K562 treated with DMSO at 1 percent for 48 hours (cell line): ENCODE results near the gene MST1R. TPM values are rescaled to one million over a fixed set of nuclear protein-coding genes. Genes with fewer than 3 reads are reported as not detected.

ENCODE experiments used
- total RNA-seq: library from RNA; unstranded; fragments of 300-600 nt; gene quantifications from 2 replicates; pipeline ENCODE4 v1.2.3, GENCODE V29; 2022; ENCODE audit warnings: low replicate concordance; ENCODE audit errors: extremely low read depth

The MST1R gene
- total RNA-seq: not detected in 2 replicates

DNA sequence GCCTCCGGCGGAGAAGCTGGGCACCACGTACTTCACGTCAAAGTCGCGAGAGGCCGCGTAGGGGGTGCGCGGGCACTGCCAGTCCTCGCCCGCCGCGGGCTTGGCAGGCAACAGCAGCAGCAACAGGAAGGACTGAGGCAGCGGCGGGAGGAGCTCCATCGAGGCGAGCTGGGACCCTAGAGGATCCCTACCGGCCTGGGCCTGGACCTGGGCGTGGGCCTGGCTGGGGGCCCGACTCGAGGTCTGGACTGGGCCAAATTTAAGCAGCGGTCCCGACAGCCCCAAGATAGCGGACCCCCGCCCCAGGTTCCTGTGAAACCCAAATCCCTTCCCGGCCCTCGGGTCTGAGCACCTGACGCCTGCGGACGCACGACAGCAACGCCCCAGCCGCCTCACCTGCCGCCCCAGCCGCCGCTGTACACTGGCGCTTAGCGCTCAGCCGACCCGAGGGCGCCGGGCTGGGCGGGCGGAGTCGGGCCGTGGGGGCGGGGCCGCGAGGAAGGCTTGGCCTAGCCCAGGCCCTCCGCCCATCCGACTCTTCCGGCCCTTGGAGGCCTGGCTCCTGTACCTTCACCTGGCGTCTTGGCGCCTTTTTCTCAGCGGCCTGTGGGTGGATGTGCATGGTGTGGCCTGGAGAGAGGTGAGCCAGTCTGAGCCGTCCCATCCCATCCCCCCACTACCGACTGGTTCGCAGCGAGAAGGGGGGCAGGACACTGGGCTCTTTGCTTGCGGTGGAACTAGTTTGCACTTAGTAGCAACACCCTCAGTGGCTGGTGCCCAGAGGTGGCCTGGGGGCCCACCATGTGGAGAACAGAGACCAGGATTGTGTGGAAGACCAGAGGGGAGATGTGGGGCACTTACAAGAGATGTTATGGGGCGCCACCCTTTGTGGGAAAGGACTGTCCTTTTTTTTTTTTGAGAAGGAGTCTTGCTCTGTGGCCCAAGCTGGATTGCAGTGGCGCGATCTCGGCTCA is at the start of gene MST1R:
TSS of gene MST1R (minus strand) at position 423 of the 974 bp plus-strand sequence. CDS start at position 159, 264 bp downstream.

DNA sequence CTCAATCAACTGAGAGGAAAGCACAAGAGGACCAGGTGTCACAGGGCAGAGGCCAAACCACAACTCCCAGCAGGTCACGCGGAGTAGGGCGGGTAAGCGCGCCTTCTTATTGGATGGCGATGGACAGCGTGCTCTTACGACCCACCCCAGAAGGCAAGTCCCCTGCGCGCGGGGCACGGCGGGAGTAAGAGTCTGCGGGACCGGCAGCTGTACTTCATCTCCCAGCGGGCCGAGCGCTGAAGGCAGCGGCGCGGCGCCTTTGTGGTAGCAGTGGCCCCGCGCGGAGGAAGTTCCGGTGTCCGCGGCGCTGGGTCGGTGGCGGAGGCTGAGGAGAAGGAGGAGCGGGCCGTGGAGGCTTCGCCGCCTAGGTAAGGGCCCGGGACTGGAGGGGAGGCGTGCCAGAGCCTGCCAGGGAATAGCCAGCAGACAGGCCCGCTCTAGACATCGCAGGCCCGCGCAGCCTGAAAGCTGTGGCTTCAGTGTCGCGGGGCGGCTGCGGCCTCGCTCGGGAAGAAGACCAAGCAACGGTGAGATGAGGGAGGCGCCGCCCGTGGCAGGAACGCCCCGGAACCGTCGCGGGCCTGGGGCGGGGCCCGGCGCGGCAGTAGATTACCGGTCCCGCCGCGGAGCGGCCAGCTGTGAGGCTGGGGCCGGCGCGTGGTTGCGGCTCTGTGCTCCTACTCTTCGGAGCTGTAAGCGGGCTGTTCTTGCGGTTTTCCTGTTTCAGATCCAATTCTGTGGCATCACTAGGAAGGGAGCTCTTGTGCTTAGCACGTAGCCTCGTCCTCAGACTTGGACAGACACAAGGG is 36.4 kb upstream of the MST1R start, which contains the start of gene RBM6:
TSS of gene RBM6 (plus strand) at position 293 of the 809 bp plus-strand sequence. CDS start 22,492 bp downstream, outside the sequence.

DNA sequence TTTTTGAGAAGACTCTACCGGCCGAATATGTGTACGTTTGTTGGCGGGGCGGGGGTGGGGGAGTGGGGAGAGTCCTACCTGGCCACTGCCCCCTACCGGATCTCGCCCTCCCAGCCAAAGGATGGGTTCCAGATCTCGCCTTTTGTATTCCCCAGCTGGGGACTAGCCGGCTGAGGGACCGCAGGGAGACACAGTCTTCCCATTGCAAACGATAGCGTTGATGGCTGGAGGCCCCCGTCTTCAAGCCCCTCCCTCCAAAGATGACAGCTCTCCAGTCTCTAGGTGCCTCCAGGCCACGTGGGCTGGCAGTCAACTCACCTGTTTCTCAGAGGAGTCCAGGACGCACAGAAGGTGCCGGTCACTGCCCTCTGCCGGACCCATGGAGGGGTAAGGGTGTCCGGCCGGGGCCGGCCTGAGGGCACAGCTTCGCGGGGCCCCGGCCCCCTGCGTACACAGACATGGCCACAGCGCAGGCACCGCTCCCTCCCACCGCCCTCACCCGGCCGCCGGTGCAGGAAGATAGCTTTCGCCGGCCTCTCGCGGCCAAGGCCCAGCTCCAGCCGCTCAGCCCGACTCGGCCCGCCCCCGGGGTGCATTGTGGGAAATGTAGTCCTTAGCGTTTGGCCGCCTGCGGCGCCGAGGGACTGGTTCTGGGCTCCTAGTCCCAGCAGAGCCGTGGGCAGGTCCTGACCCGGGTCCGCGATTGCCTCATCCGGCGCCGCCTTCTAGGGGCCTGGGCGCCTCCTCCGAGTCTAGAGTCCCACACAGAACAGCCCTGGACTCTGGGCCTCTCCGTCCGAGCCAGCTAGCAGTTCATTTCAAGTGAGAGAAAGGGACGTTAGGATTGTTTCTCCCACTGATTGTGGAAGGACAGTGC is 25.9 kb upstream of the MST1R start, which contains the start of gene MON1A:
TSS of gene MON1A (minus strand) at position 521 of the 877 bp plus-strand sequence. CDS start 16,465 bp downstream, outside the sequence.

DNA sequence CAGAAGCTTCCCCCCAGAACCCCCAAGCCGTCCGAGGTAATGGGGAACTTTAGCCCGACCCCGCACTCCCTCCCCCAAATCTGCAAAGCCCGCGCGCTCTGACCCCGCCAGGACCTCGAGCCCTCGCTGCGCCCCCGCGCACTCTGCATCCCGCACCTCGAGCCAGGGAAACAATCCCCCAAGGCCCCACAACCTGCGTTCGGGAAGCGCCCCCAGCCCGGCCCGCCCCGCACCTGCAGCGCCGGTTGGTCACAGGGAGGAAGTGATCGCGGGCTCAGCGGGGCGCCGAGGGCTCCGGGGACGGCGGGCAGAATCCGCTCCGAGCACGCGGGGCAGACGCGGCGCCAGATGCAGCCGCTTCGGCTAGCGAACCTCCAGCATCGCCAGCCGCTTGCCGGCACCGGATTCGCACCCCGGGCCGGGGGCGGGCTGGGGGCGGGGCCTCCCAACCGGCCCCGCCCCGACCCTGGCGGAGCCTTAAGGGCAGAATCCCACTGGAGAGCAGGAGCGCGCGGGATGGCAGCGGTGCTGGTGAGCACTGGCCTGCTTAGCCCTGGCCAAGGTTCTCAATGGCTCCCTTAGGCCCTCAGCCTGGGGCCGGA is 34.0 kb downstream of the MST1R start, which contains the start of gene CAMKV:
TSS of gene CAMKV (minus strand) at position 382 of the 602 bp plus-strand sequence. CDS start 7,518 bp downstream, outside the sequence.

DNA sequence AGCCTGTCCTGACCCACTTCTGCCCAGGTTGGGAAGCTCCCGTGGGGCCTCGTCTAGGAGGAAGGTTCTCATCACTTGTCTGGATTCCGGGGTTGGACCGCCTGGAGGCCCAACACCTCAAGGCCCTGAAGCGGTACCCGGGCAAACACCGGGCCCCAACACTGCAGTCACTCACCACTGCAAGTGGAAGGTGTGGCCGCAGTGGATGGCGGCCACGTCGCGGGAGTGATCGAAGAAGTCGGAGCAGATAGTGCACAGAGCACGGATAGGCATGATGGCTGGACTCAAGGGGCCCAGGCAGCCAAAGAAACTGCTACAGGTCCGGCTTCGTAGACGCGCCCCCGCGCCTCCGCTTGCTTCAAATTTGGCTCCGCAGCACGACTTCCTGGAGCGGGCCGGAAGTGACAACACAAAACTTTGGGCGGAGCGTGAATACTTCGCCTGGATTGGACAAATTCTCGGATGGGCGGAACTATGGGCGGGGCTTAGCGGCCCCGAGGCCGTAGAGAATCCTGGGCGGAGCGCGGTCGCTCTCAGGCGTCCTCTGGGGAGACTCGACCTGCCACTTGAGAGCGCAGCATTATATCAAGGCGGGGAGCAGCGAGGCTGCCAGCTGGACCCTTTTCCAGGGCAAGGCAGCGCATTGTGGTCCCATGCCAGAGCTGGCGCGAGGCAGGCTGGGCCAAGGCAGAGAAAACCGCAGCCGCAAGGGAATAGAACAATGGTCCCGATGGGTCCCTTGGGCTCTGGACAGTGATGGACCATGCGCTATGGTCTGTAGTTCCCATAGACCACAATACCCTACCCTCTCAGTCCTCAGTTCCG is 47.3 kb downstream of the MST1R start, which contains the start of gene TRAIP:
TSS of gene TRAIP (minus strand) at position 384 of the 825 bp plus-strand sequence. CDS start at position 273, 111 bp downstream.

Other genes with a start within 250 kb of the MST1R start
- not detected in 2 replicates for gene APEH, start 229.5 kb downstream of the MST1R start, total RNA-seq
- gene MST1, start 214.4 kb downstream of the MST1R start, total RNA-seq: not detected in 2 replicates
- not detected in 2 replicates for gene RNF123, start 214.3 kb downstream of the MST1R start, total RNA-seq
- not detected in 2 replicates for gene AMIGO3, start 184.2 kb downstream of the MST1R start, total RNA-seq
- not detected in 2 replicates for gene GMPPB, start 179.9 kb downstream of the MST1R start, total RNA-seq
- not detected in 2 replicates for gene IP6K1, start 117.3 kb downstream of the MST1R start, total RNA-seq
- not detected in 2 replicates for gene CDHR4, start 104.0 kb downstream of the MST1R start, total RNA-seq
- not detected in 2 replicates for gene INKA1, start 100.6 kb downstream of the MST1R start, total RNA-seq
- gene UBA7, start 89.9 kb downstream of the MST1R start, total RNA-seq: not detected in 2 replicates
- gene TRAIP, start 47.3 kb downstream of the MST1R start, total RNA-seq: not detected in 2 replicates
- not detected in 2 replicates for gene CAMKV, start 34.0 kb downstream of the MST1R start, total RNA-seq
- not detected in 2 replicates for gene MON1A, start 25.9 kb upstream of the MST1R start, total RNA-seq
- not detected in 2 replicates for gene RBM6, start 36.3 kb upstream of the MST1R start, total RNA-seq
- not detected in 2 replicates for gene RBM5, start 185.0 kb upstream of the MST1R start, total RNA-seq